Keratinocyte (primary cell): Measurements from ENCODE around the gene SHPK. TPM values are rescaled to one million over a fixed set of nuclear protein-coding genes. Genes with fewer than 3 reads are reported as not detected.

ENCODE experiments used
- DNase-seq: peaks from one replicate; pipeline ENCODE4 v3.0.0-alpha.2; 2011; ENCODE audit warnings: low read depth, missing footprints, low spot score
- FAIRE-seq: peaks from 2 replicates; lab custom pipeline; 2011; peaks lifted over from hg19 to GRCh38; lab: Jason Lieb, UNC
- H2AFZ ChIP-seq: 2 replicates; pipeline ENCODE4 v1.6.0; 2012; ENCODE audit warnings: low read length, control low read depth, inconsistent platforms; ENCODE audit not compliant: control insufficient read depth
- H3K27ac ChIP-seq: 2 replicates; pipeline ENCODE4 v1.5.1; 2011; ENCODE audit warnings: low read length; ENCODE audit not compliant: control insufficient read depth, insufficient read depth
- H3K27me3 ChIP-seq: 3 replicates; pipeline ENCODE4 v1.6.0; 2011; ENCODE audit warnings: low read length; ENCODE audit not compliant: control insufficient read depth, insufficient read depth; ENCODE audit errors: extremely low read depth
- H3K36me3 ChIP-seq, 2 experiments: 2 replicates in 1 of 2; 3 replicates in 1 of 2; pipeline ENCODE4 v1.5.1; 2011; ENCODE audit warnings: low read length in 2 of 2, mild to moderate bottlenecking in 1 of 2; ENCODE audit not compliant: control insufficient read depth in 2 of 2, insufficient read depth in 2 of 2; ENCODE audit errors: extremely low read depth in 1 of 2
- H3K4me1 ChIP-seq: 3 replicates; pipeline ENCODE4 v1.5.1; 2011; ENCODE audit warnings: low read length; ENCODE audit not compliant: control insufficient read depth, insufficient read depth; ENCODE audit errors: extremely low read depth
- H3K4me2 ChIP-seq: 3 replicates; pipeline ENCODE4 v1.6.0; 2011; ENCODE audit warnings: low read depth, low read length; ENCODE audit not compliant: control insufficient read depth, insufficient read depth; ENCODE audit errors: extremely low read depth
- H3K4me3 ChIP-seq, 3 experiments: fragments of 200-600 bp in 1 of 3; sonication (generic) in 1 of 3; 2 replicates in 2 of 3; 3 replicates in 1 of 3; pipeline ENCODE4 v1.5.1; 2011 to 2016; ENCODE audit warnings: low read length in 3 of 3, mild to moderate bottlenecking in 3 of 3, control low read depth in 2 of 3, inconsistent platforms in 1 of 3, low read depth in 1 of 3, mixed read lengths in 1 of 3, mixed run types in 1 of 3, moderate library complexity in 1 of 3; ENCODE audit not compliant: control insufficient read depth in 2 of 3, insufficient read depth in 2 of 3; ENCODE audit errors: extremely low read depth in 1 of 3
- H3K79me2 ChIP-seq: 2 replicates; pipeline ENCODE4 v1.6.0; 2012; ENCODE audit warnings: low read length; ENCODE audit not compliant: control insufficient read depth, insufficient read depth
- H3K9ac ChIP-seq: 3 replicates; pipeline ENCODE4 v1.6.0; 2011; ENCODE audit warnings: low read length; ENCODE audit not compliant: control insufficient read depth, insufficient read depth; ENCODE audit errors: extremely low read depth
- H3K9me1 ChIP-seq: 3 replicates; pipeline ENCODE4 v1.6.0; 2011; ENCODE audit warnings: low read length; ENCODE audit not compliant: control insufficient read depth, insufficient read depth; ENCODE audit errors: extremely low read depth
- H3K9me3 ChIP-seq: 2 replicates; pipeline ENCODE4 v1.5.1; 2012; ENCODE audit warnings: low read depth, low read length; ENCODE audit not compliant: control insufficient read depth
- H4K20me1 ChIP-seq: 3 replicates; pipeline ENCODE4 v1.6.0; 2011; ENCODE audit warnings: low read length; ENCODE audit not compliant: control insufficient read depth, insufficient read depth; ENCODE audit errors: extremely low read depth
- CTCF ChIP-seq, 3 experiments: IDR thresholded peaks in 1 of 3; conservative IDR thresholded peaks in 1 of 3; optimal IDR thresholded peaks in 1 of 3; 2 replicates in 2 of 3; 3 replicates in 1 of 3; pipeline versions ENCODE3 to v1.5.1; 2011; ENCODE audit warnings: low read length in 3 of 3, mild to moderate bottlenecking in 3 of 3, moderate library complexity in 2 of 3, control low read depth in 1 of 3, inconsistent platforms in 1 of 3; ENCODE audit not compliant: insufficient read depth in 2 of 3; ENCODE audit errors: extremely low read depth in 1 of 3
- EZH2 ChIP-seq: IDR thresholded peaks from one replicate; pipeline ENCODE4 v1.6.1; 2012; ENCODE audit warnings: inconsistent platforms, mild to moderate bottlenecking, low read length, moderate library complexity
- dilution Hi-C: fragments of 300-500 bp; cut with MboI; formaldehyde crosslinking; loops from one replicate; pipeline ENCODE4 v1.7.0; 2020; ENCODE audit warnings: low sequenced_read_pairs; ENCODE audit not compliant: extremely low pct_ligation_motif_present
- polyA plus RNA-seq, 5 experiments: library from polyadenylated mRNA; depleted of rRNA in 3 of 5; stranded (reverse) in 3 of 5; stranded (forward) in 1 of 5; unstranded in 1 of 5; fragments of >200 nt; gene quantifications; 1 replicate in 1 of 5; 2 replicates in 3 of 5; 3 replicates in 1 of 5; pipeline versions ENCODE4 v1.2.1 to v1.2.3, GENCODE V29; 2011 to 2012; ENCODE audit warnings: missing spikeins in 2 of 5, low read depth in 1 of 5, low replicate concordance in 1 of 5

Gene SHPK
- polyA plus RNA-seq, 1 donor (not counting 4 experiments of a cell fraction or from before 2014, with no cell fraction given): 9.2 TPM

GRCh38 chr17:3641717-3642486 lies 5.9 kb upstream of the SHPK start:
- H3K79me2 ChIP-seq: peaks cover 4% of the 10 kb centered on the region
- no peaks in the 10 kb centered on the region for H3K27me3 ChIP-seq
- dilution Hi-C loops: no loop called here
- FAIRE-seq: no peak
- peaks cover 5% of the 10 kb centered on the region for H3K4me1 ChIP-seq
- H3K9ac ChIP-seq: no peak overlapping the region
- H2AFZ ChIP-seq: no peak overlapping the region
- H4K20me1 ChIP-seq: no peaks in the 10 kb centered on the region
- TF ChIP-seq EZH2 (no peak), CTCF (optimal IDR thresholded peaks at IDR 0.05 in 1 of 3, IDR thresholded peaks at IDR 0.05 in 1 of 3, conservative IDR thresholded peaks at IDR 0.05 in 1 of 3; ENCODE audit: extremely low read depth in 1 of 3, insufficient read depth in 2 of 3, low read length in 3 of 3) (no peak)
- no peak for DNase-seq
- peaks cover 2% of the 10 kb centered on the region for H3K9me1 ChIP-seq
- no peak overlapping the region for H3K27ac ChIP-seq
- no peak overlapping the region for H3K4me2 ChIP-seq
- no peaks in the 10 kb centered on the region for H3K9me3 ChIP-seq
- H3K36me3 ChIP-seq: peaks cover 8 to 12% of the 10 kb centered on the region in 2 experiments
- H3K4me3 ChIP-seq: no peak overlapping the region

GRCh38 chr17:3641014-3641413 lies 5.0 kb upstream of the SHPK start:
- Histone ChIP-seq H3K27me3 (no peaks in the 10 kb centered on the region), H3K9me3 (no peaks in the 10 kb centered on the region), H4K20me1 (no peaks in the 10 kb centered on the region), H3K4me3 (no peak overlapping the region), H3K4me1 (peaks cover 5% of the 10 kb centered on the region), H3K9me1 (peaks cover 2% of the 10 kb centered on the region), H3K27ac (no peak overlapping the region), H3K4me2 (no peak overlapping the region), H3K36me3 (peaks cover 8 to 11% of the 10 kb centered on the region in 2 experiments), H3K79me2 (peaks cover 4% of the 10 kb centered on the region), H3K9ac (no peak overlapping the region), H2AFZ (no peak overlapping the region)
- no peak for TF ChIP-seq CTCF (optimal IDR thresholded peaks at IDR 0.05 in 1 of 3, IDR thresholded peaks at IDR 0.05 in 1 of 3, conservative IDR thresholded peaks at IDR 0.05 in 1 of 3; ENCODE audit: extremely low read depth in 1 of 3, insufficient read depth in 2 of 3, low read length in 3 of 3)
- no peak for TF ChIP-seq EZH2
- no peak for DNase-seq
- FAIRE-seq: no peak
- dilution Hi-C loops: no loop called here
